ENCODE data around the gene GALNT6. TPM values are rescaled to one million over a fixed set of nuclear protein-coding genes. Genes with fewer than 3 reads are reported as not detected.

GALNT6 gene
- total and polyA plus RNA-seq, 12 donors = 0.15 to 6.3 (median 0.81) TPM

DNA sequence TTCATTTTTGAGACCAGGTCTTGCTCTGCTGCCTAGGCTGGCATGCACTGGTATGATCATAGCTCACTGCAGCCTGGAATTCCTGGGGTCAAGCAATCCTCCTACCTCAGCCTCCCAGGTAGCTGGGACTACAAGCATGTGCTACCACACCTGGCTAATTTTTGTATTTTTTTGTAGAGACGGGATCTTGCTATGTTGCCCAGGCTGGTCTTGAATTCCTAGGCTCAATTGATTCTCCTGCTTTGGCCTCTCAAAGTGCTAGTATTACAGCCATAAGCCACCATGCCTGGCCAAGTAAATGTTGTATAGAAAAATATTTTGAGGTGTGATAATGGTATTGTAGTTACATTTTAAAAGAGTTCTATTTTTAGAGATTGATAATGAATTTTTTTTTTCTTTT, 79.8 kb downstream of the GALNT6 start:
- H3K4me3 ChIP-seq = no peak overlapping the region
- TF ChIP-seq, protein P1, sequence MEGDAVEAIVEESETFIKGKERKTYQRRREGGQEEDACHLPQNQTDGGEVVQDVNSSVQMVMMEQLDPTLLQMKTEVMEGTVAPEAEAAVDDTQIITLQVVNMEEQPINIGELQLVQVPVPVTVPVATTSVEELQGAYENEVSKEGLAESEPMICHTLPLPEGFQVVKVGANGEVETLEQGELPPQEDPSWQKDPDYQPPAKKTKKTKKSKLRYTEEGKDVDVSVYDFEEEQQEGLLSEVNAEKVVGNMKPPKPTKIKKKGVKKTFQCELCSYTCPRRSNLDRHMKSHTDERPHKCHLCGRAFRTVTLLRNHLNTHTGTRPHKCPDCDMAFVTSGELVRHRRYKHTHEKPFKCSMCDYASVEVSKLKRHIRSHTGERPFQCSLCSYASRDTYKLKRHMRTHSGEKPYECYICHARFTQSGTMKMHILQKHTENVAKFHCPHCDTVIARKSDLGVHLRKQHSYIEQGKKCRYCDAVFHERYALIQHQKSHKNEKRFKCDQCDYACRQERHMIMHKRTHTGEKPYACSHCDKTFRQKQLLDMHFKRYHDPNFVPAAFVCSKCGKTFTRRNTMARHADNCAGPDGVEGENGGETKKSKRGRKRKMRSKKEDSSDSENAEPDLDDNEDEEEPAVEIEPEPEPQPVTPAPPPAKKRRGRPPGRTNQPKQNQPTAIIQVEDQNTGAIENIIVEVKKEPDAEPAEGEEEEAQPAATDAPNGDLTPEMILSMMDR (IDR thresholded peaks at IDR 0.05) = no peak
- no peaks in the 10 kb centered on the region for H3K4me1 ChIP-seq
- intact Hi-C loops (cut with DNase I) = no loop called here
- DNase-seq = no peak
- WGBS, 2 donors = 90 to 98% methylated on average over 1 of the region's 1 CpG
- H3K36me3 ChIP-seq = peaks cover 0 to 72% (median 0%) of the 10 kb centered on the region in 9 donors
- no peak for ATAC-seq
- no peak overlapping the region for H3K27ac ChIP-seq
- peaks cover 0 to 2% (median 0%) of the 10 kb centered on the region in 7 donors for H3K27me3 ChIP-seq
- H3K9me3 ChIP-seq = no peaks in the 10 kb centered on the region

- H3K4me1 ChIP-seq = no peaks in the 10 kb centered on the region
- DNase-seq (no peak), ATAC-seq (no peak)
- H3K4me3 ChIP-seq = no peak overlapping the region
- 73 to 82% methylated on average over 6 of the region's 6 CpGs for WGBS, 2 donors
- H3K27me3 ChIP-seq = peaks cover 0 to 6% (median 0%) of the 10 kb centered on the region in 7 donors
- intact Hi-C loops (cut with DNase I) = no loop called here
- H3K9me3 ChIP-seq = no peaks in the 10 kb centered on the region
- TF ChIP-seq, protein P1 (IDR thresholded peaks at IDR 0.05) = no peak
- no peak overlapping the region for H3K27ac ChIP-seq
- peaks cover 0 to 85% (median 0%) of the 10 kb centered on the region in 9 donors for H3K36me3 ChIP-seq
These were observed 83.3 kb downstream of the GALNT6 start for GRCh38 chr12:51307655-51308593.

DNA sequence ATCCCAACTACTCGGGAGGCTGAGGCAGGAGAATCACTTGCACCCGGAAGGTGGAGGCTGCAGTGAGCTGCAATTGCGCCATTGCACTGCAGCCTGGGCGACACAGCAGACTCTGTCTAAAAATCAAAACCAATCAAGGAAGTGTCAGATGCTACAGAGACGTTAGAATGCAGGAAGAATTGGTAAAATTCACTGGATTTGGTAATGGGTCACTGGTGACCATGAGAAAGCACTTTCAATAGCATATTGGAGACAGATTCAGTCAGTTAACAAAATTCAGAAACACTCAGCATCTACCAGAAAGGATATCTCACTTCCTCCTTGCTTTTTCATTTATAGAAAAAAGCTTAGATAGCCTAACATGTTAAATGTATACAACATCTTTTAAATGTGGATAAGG, 84.7 kb downstream of the GALNT6 start:
- ATAC-seq = no peak
- Histone ChIP-seq H3K27me3 (peaks cover 0 to 8% (median 0%) of the 10 kb centered on the region in 7 donors), H3K36me3 (peaks cover 0 to 85% (median 0%) of the 10 kb centered on the region in 9 donors), H3K9me3 (no peaks in the 10 kb centered on the region), H3K4me3 (no peak overlapping the region), H3K4me1 (no peaks in the 10 kb centered on the region), H3K27ac (no peak overlapping the region)
- TF ChIP-seq, protein P1 (IDR thresholded peaks at IDR 0.05) = no peak
- intact Hi-C loops (cut with DNase I) = no loop called here
- WGBS, 2 donors = 86 to 89% methylated on average over 5 of the region's 5 CpGs
- DNase-seq = no peak

Other genes with a start within 250 kb of the GALNT6 start
- 10 to 100 TPM; 19.3 to 30.9 (median 25.5) TPM for gene TFCP2, start 218.3 kb downstream of the GALNT6 start, total RNA-seq
- gene TFCP2, start 218.3 kb downstream of the GALNT6 start, polyA plus RNA-seq = 10 to 100 TPM in 1 of 2 donors, 1 to 10 TPM in 1; 8.7 to 12.0 TPM
- 10 to 100 TPM in 1 of 10 donors, 1 to 10 TPM in 9; 4.9 to 13.9 (median 7.8) TPM for gene POU6F1, start 173.3 kb downstream of the GALNT6 start, total RNA-seq
- 10 to 100 TPM in 1 of 2 donors, 1 to 10 TPM in 1; 4.1 to 10.1 TPM for gene POU6F1, start 173.3 kb downstream of the GALNT6 start, polyA plus RNA-seq
- gene DAZAP2, start 152.6 kb downstream of the GALNT6 start, total RNA-seq = 100 to 1,000 TPM; 140 to 185 (median 165) TPM
- gene DAZAP2, start 152.6 kb downstream of the GALNT6 start, polyA plus RNA-seq = 100 to 1,000 TPM in 1 of 2 donors, 10 to 100 TPM in 1; 39.7 to 228 TPM
- 1 to 10 TPM; 2.0 to 6.9 (median 3.5) TPM for gene SMAGP, start 121.0 kb downstream of the GALNT6 start, total RNA-seq
- 1 to 10 TPM; 3.6 to 7.3 TPM for gene SMAGP, start 121.0 kb downstream of the GALNT6 start, polyA plus RNA-seq
- gene BIN2, start 67.2 kb downstream of the GALNT6 start, total RNA-seq = 10 to 100 TPM in 1 of 10 donors, 1 to 10 TPM in 5, under 1 TPM in 4; 0.57 to 13.2 (median 1.8) TPM
- gene BIN2, start 67.2 kb downstream of the GALNT6 start, polyA plus RNA-seq = 1 to 10 TPM; 1.2 to 1.4 TPM
- gene CELA1, start 44.7 kb downstream of the GALNT6 start, total RNA-seq = not detected
- gene CELA1, start 44.7 kb downstream of the GALNT6 start, polyA plus RNA-seq = not detected
- 1 to 10 TPM in 1 of 10 donors, under 1 TPM in 9; 0.28 to 1.8 (median 0.63) TPM for gene SLC4A8, start 33.4 kb upstream of the GALNT6 start, total RNA-seq
- under 1 TPM; 0.12 to 0.22 TPM for gene SLC4A8, start 33.4 kb upstream of the GALNT6 start, polyA plus RNA-seq
- gene SCN8A, start 199.8 kb upstream of the GALNT6 start, total RNA-seq = 1 to 10 TPM in 1 of 10 donors, under 1 TPM in 8, not detected in 1; 0.27 to 1.6 (median 0.46) TPM
- gene SCN8A, start 199.8 kb upstream of the GALNT6 start, polyA plus RNA-seq = under 1 TPM; 0.01 to 0.07 TPM